HepG2 (cell line): ENCODE results near the gene RIPK1. TPM values are rescaled to one million over a fixed set of nuclear protein-coding genes. Genes with fewer than 3 reads are reported as not detected.

ENCODE experiments used
- AKAP8 ChIP-seq: sonication (generic); formaldehyde crosslinking; IDR thresholded peaks from 2 replicates; pipeline ENCODE4 v1.5.1; 2020; ENCODE audit warnings: mild to moderate bottlenecking, missing genetic modification reagents
- GATAD2A ChIP-seq: IDR thresholded peaks from 2 replicates; pipeline ENCODE4 v1.6.1; 2016
- HOXA3 ChIP-seq: sonication (generic); formaldehyde crosslinking; IDR thresholded peaks from 2 replicates; pipeline ENCODE4 v1.5.0; 2020; ENCODE audit warnings: missing genetic modification reagents
- KLF11 ChIP-seq: IDR thresholded peaks from 2 replicates; pipeline ENCODE4 v1.6.1; 2016; ENCODE audit warnings: missing compliant biosample characterization
- NRL ChIP-seq: sonication (generic); formaldehyde crosslinking; IDR thresholded peaks from 2 replicates; pipeline ENCODE4 v1.5.0; 2020; ENCODE audit warnings: missing genetic modification reagents, mild to moderate bottlenecking, moderate library complexity, borderline replicate concordance
- PHF21A ChIP-seq: sonication (generic); formaldehyde crosslinking; IDR thresholded peaks from 2 replicates; pipeline ENCODE4 v1.5.0; 2020; ENCODE audit warnings: mild to moderate bottlenecking, missing genetic modification reagents
- RXRB ChIP-seq: IDR thresholded peaks from 2 replicates; pipeline ENCODE4 v1.6.1; 2016; ENCODE audit warnings: borderline replicate concordance, missing genetic modification reagents, missing compliant biosample characterization
- SATB2 ChIP-seq: sonication (generic); formaldehyde crosslinking; IDR thresholded peaks from 2 replicates; pipeline ENCODE4 v1.5.0; 2020; ENCODE audit warnings: missing genetic modification reagents
- TBP ChIP-seq: sonication (generic); formaldehyde crosslinking; IDR thresholded peaks from 2 replicates; pipeline ENCODE4 v1.5.0; 2020; ENCODE audit warnings: missing genetic modification reagents
- TCF7 ChIP-seq: sonication (generic); IDR thresholded peaks from 2 replicates; pipeline ENCODE4 v1.6.1; 2016; ENCODE audit warnings: antibody characterized with exemption, low read depth
- TGIF2 ChIP-seq: IDR thresholded peaks from 2 replicates; pipeline ENCODE4 v1.6.1; 2016; ENCODE audit warnings: control low read depth, missing compliant biosample characterization
- ZSCAN21 ChIP-seq: sonication (generic); formaldehyde crosslinking; IDR thresholded peaks from 2 replicates; pipeline ENCODE4 v1.8.0; 2022; ENCODE audit warnings: mild to moderate bottlenecking, missing genetic modification reagents, moderate library complexity, borderline replicate concordance
- polyA plus RNA-seq, 8 experiments: library from polyadenylated mRNA; depleted of rRNA in 3 of 8; stranded (reverse) in 7 of 8; unstranded in 1 of 8; fragments of >200 nt; fragmentation: Illumina TruSeq in 4 of 8; extraction: Trizol in 4 of 8; gene quantifications; 2 replicates each; pipeline versions ENCODE4 v1.2.1 to v1.2.3, GENCODE V29; 2011 to 2016; ENCODE audit warnings: low read depth in 4 of 8, missing spikeins in 1 of 8, mixed read lengths in 1 of 8; ENCODE audit not compliant: insufficient read depth in 1 of 8
- total RNA-seq, 5 experiments: library from RNA; depleted of rRNA; stranded (reverse); fragments of >200 nt; fragmentation: Illumina TruSeq; extraction: Trizol; gene quantifications; 2 replicates each; pipeline ENCODE4 v1.2.3, GENCODE V29; 2016; ENCODE audit warnings: low read depth in 1 of 5
- TF ChIP-seq, protein P1 (sequence below): IDR thresholded peaks from 2 replicates; pipeline ENCODE4 v1.6.1; 2012; ENCODE audit warnings: low read depth, low read length, improper control_type of control experiment
- TF ChIP-seq, protein P2 (sequence below): sonication (generic); formaldehyde crosslinking; IDR thresholded peaks from 2 replicates; pipeline ENCODE4 v1.8.1; 2023; ENCODE audit warnings: mild to moderate bottlenecking, moderate library complexity, missing genetic modification reagents
- TF ChIP-seq, protein P3 (sequence below): sonication (generic); formaldehyde crosslinking; IDR thresholded peaks from 2 replicates; pipeline ENCODE4 v1.8.0; 2022; ENCODE audit warnings: mild to moderate bottlenecking, missing genetic modification reagents, moderate library complexity
- TF ChIP-seq, protein P4 (sequence below): sonication (generic); formaldehyde crosslinking; conservative IDR thresholded peaks from 2 replicates; pipeline ENCODE4 v1.4.0; 2020; ENCODE audit warnings: mild to moderate bottlenecking, missing genetic modification reagents, moderate library complexity
- TF ChIP-seq, protein P5 (sequence below): sonication (generic); formaldehyde crosslinking; IDR thresholded peaks from 2 replicates; pipeline ENCODE4 v1.4.0; 2020; ENCODE audit warnings: missing genetic modification reagents, mild to moderate bottlenecking, borderline replicate concordance
- TF ChIP-seq, protein P6 (sequence below): sonication (generic); formaldehyde crosslinking; IDR thresholded peaks from 2 replicates; pipeline ENCODE4 v1.4.0; 2020; ENCODE audit warnings: missing genetic modification reagents

The RIPK1 gene
- total and polyA plus RNA-seq, 2 of the 13 experiments (the other 11 are each of a cell fraction or from before 2014, with no cell fraction given): 9.0 to 10.3 TPM

DNA sequence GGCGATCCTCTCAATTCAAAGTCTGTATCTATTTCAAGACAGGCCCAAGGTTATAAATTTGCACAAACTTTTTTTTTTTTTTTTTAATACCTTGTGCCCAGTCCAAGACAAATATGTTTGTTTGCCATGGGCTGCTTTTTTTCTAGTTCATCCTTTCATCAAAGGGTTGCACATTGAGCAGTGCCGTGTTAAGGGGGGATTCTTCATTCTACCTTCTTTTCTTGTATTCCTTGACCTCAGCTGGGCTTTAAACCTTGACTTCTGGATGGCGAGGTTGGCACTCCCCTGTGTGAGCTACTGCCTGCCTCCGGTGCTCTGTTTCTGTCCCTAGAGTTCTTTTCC lies 7.4 kb downstream of the RIPK1 start (continued):
- TF ChIP-seq, protein P1, sequence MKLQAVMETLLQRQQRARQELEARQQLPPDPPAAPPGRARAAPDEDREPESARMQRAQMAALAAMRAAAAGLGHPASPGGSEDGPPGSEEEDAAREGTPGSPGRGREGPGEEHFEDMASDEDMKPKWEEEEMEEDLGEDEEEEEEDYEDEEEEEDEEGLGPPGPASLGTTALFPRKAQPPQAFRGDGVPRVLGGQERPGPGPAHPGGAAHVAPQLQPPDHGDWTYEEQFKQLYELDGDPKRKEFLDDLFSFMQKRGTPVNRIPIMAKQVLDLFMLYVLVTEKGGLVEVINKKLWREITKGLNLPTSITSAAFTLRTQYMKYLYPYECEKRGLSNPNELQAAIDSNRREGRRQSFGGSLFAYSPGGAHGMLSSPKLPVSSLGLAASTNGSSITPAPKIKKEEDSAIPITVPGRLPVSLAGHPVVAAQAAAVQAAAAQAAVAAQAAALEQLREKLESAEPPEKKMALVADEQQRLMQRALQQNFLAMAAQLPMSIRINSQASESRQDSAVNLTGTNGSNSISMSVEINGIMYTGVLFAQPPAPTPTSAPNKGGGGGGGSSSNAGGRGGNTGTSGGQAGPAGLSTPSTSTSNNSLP: peak; percentile 38; the same call in 1 of the 2 replicates
- TF ChIP-seq, protein P2, sequence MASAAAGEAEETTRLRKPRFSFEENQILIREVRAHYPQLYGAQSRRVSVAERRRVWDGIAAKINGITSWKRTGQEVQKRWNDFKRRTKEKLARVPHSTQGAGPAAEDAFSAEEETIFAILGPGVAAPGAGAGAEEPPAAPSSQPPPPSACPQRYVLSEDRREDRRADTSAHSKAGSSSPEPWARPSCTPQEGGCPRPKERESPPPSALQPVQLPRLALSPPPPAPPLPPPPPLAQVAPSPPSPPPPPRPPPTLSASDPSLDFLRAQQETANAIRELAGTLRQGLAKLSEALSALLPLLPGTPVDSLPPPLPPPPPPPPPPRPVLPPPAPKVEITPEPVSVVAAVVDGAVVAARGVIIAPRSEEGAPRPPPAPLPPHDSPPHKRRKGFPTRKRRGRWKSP (CRISPR knock-in tag): 0 out of 2 replicates have a peak, but pooled peaks have one; percentile 10
- no peak for TF ChIP-seq TGIF2 (CRISPR knock-in tag)
- no peak for TF ChIP-seq KLF11 (CRISPR knock-in tag)
- no peak for TF ChIP-seq ZSCAN21 (CRISPR knock-in tag)
- TF ChIP-seq AKAP8 (CRISPR knock-in tag): no peak
- TF ChIP-seq, protein P3, sequence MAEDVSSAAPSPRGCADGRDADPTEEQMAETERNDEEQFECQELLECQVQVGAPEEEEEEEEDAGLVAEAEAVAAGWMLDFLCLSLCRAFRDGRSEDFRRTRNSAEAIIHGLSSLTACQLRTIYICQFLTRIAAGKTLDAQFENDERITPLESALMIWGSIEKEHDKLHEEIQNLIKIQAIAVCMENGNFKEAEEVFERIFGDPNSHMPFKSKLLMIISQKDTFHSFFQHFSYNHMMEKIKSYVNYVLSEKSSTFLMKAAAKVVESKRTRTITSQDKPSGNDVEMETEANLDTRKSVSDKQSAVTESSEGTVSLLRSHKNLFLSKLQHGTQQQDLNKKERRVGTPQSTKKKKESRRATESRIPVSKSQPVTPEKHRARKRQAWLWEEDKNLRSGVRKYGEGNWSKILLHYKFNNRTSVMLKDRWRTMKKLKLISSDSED (CRISPR knock-in tag): no peak
- TF ChIP-seq, protein P4, sequence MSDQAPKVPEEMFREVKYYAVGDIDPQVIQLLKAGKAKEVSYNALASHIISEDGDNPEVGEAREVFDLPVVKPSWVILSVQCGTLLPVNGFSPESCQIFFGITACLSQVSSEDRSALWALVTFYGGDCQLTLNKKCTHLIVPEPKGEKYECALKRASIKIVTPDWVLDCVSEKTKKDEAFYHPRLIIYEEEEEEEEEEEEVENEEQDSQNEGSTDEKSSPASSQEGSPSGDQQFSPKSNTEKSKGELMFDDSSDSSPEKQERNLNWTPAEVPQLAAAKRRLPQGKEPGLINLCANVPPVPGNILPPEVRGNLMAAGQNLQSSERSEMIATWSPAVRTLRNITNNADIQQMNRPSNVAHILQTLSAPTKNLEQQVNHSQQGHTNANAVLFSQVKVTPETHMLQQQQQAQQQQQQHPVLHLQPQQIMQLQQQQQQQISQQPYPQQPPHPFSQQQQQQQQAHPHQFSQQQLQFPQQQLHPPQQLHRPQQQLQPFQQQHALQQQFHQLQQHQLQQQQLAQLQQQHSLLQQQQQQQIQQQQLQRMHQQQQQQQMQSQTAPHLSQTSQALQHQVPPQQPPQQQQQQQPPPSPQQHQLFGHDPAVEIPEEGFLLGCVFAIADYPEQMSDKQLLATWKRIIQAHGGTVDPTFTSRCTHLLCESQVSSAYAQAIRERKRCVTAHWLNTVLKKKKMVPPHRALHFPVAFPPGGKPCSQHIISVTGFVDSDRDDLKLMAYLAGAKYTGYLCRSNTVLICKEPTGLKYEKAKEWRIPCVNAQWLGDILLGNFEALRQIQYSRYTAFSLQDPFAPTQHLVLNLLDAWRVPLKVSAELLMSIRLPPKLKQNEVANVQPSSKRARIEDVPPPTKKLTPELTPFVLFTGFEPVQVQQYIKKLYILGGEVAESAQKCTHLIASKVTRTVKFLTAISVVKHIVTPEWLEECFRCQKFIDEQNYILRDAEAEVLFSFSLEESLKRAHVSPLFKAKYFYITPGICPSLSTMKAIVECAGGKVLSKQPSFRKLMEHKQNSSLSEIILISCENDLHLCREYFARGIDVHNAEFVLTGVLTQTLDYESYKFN: 0 out of 2 replicates have a peak, but pooled peaks have one; percentile 44
- 0 out of 2 replicates have a peak, but pooled peaks have one; percentile 9 for TF ChIP-seq RXRB (CRISPR knock-in tag)
- peak; percentile 2; the same call in 1 of the 2 replicates for TF ChIP-seq GATAD2A (CRISPR knock-in tag)
- TF ChIP-seq TBP: no peak
- TF ChIP-seq SATB2 (CRISPR knock-in tag): no peak
- TF ChIP-seq, protein P5, sequence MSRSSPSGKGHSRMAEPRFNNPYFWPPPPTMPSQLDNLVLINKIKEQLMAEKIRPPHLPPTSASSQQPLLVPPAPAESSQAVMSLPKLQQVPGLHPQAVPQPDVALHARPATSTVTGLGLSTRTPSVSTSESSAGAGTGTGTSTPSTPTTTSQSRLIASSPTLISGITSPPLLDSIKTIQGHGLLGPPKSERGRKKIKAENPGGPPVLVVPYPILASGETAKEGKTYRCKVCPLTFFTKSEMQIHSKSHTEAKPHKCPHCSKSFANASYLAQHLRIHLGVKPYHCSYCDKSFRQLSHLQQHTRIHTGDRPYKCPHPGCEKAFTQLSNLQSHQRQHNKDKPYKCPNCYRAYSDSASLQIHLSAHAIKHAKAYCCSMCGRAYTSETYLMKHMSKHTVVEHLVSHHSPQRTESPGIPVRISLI (CRISPR knock-in tag): peak; percentile 90
- TF ChIP-seq, protein P6, sequence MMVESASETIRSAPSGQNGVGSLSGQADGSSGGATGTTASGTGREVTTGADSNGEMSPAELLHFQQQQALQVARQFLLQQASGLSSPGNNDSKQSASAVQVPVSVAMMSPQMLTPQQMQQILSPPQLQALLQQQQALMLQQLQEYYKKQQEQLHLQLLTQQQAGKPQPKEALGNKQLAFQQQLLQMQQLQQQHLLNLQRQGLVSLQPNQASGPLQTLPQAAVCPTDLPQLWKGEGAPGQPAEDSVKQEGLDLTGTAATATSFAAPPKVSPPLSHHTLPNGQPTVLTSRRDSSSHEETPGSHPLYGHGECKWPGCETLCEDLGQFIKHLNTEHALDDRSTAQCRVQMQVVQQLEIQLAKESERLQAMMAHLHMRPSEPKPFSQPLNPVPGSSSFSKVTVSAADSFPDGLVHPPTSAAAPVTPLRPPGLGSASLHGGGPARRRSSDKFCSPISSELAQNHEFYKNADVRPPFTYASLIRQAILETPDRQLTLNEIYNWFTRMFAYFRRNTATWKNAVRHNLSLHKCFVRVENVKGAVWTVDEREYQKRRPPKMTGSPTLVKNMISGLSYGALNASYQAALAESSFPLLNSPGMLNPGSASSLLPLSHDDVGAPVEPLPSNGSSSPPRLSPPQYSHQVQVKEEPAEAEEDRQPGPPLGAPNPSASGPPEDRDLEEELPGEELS (CRISPR knock-in tag): 0 out of 2 replicates have a peak, but pooled peaks have one; percentile 5
- peak; percentile 62 for TF ChIP-seq TCF7
- TF ChIP-seq NRL: no peak
- peak; percentile 18; the same call in 1 of the 2 replicates for TF ChIP-seq PHF21A
- TF ChIP-seq HOXA3 (CRISPR knock-in tag): 0 out of 2 replicates have a peak, but pooled peaks have one; percentile 3
